Osteocyte (in vitro differentiated cells): ENCODE results near the gene IL34. TPM values are rescaled to one million over a fixed set of nuclear protein-coding genes. Genes with fewer than 3 reads are reported as not detected.

ENCODE experiments used
- DNase-seq: peaks from one replicate; pipeline ENCODE4 v3.0.0; 2021; ENCODE audit warnings: mixed read lengths; ENCODE audit not compliant: unreplicated experiment; ENCODE audit errors: extremely low spot score
- H3K27ac Mint-ChIP-seq: one replicate; pipeline ENCODE4 v1.8.0; 2021; ENCODE audit warnings: mild to moderate bottlenecking, mixed read lengths; ENCODE audit not compliant: unreplicated experiment
- H3K27me3 Mint-ChIP-seq: one replicate; pipeline ENCODE4 v1.8.0; 2021; ENCODE audit warnings: mixed read lengths; ENCODE audit not compliant: unreplicated experiment
- H3K36me3 Mint-ChIP-seq: one replicate; pipeline ENCODE4 v1.8.0; 2021; ENCODE audit warnings: mixed read lengths; ENCODE audit not compliant: unreplicated experiment
- H3K4me1 Mint-ChIP-seq: one replicate; pipeline ENCODE4 v1.8.0; 2021; ENCODE audit warnings: mixed read lengths; ENCODE audit not compliant: unreplicated experiment
- H3K4me3 Mint-ChIP-seq: one replicate; pipeline ENCODE4 v1.8.0; 2021; ENCODE audit warnings: mild to moderate bottlenecking, moderate library complexity, mixed read lengths; ENCODE audit not compliant: unreplicated experiment
- H3K9me3 Mint-ChIP-seq: one replicate; pipeline ENCODE4 v1.8.0; 2021; ENCODE audit warnings: mixed read lengths; ENCODE audit not compliant: unreplicated experiment
- CTCF ChIP-seq: fragments of 200-600 bp; sonication (generic); IDR thresholded peaks from 2 replicates; pipeline ENCODE4 v1.5.0; 2021; ENCODE audit warnings: antibody characterized with exemption, mild to moderate bottlenecking, moderate library complexity
- total RNA-seq: library from RNA; stranded (reverse); gene quantifications from 2 replicates; pipeline ENCODE4 v1.2.1, GENCODE V29; 2021

The IL34 gene
- total RNA-seq, 1 donor from 2014 or later = 12.7 TPM

- no peak for TF ChIP-seq CTCF
- no peak for DNase-seq
- Mint-ChIP-seq H3K9me3 (no peaks in the 10 kb centered on the region), H3K36me3 (no peaks in the 10 kb centered on the region), H3K27ac (peak overlapping the region; percentile 78), H3K27me3 (no peaks in the 10 kb centered on the region), H3K4me1 (peaks cover 74% of the 10 kb centered on the region), H3K4me3 (no peak overlapping the region)
Observed at GRCh38 chr16:70687102-70687511, 40.7 kb downstream of the IL34 start.

- TF ChIP-seq CTCF = no peak
- peaks cover 74% of the 10 kb centered on the region for H3K4me1 Mint-ChIP-seq
Observed at GRCh38 chr16:70687671-70688245, 41.4 kb downstream of the IL34 start.

GRCh38 chr16:70688246-70688742 is 41.9 kb downstream of the IL34 start:
- no peaks in the 10 kb centered on the region for H3K27me3 Mint-ChIP-seq
- TF ChIP-seq CTCF = no peak
- peaks cover 76% of the 10 kb centered on the region for H3K4me1 Mint-ChIP-seq
- H3K9me3 Mint-ChIP-seq = no peaks in the 10 kb centered on the region
- peak overlapping the region; percentile 75 for H3K27ac Mint-ChIP-seq
- H3K36me3 Mint-ChIP-seq = no peaks in the 10 kb centered on the region
- H3K4me3 Mint-ChIP-seq = no peak overlapping the region
- DNase-seq = no peak

More at GRCh38 chr16:70687671-70688245, 41.4 kb downstream of the IL34 start:
- H3K9me3 Mint-ChIP-seq = no peaks in the 10 kb centered on the region
- H3K27ac Mint-ChIP-seq = peak overlapping the region; percentile 78
- H3K27me3 Mint-ChIP-seq = no peaks in the 10 kb centered on the region
- DNase-seq = no peak
- no peaks in the 10 kb centered on the region for H3K36me3 Mint-ChIP-seq
- no peak overlapping the region for H3K4me3 Mint-ChIP-seq

- peaks cover 77% of the 10 kb centered on the region for H3K4me1 Mint-ChIP-seq
- H3K4me3 Mint-ChIP-seq = no peak overlapping the region
- H3K27ac Mint-ChIP-seq = peak overlapping the region; percentile 75
- no peaks in the 10 kb centered on the region for H3K27me3 Mint-ChIP-seq
- no peak for TF ChIP-seq CTCF
- no peaks in the 10 kb centered on the region for H3K9me3 Mint-ChIP-seq
- no peaks in the 10 kb centered on the region for H3K36me3 Mint-ChIP-seq
- DNase-seq = no peak
Observed at GRCh38 chr16:70689035-70689969, 42.9 kb downstream of the IL34 start.
